MM.1S (cell line): ENCODE measurements around the gene CHP1.

Experiments
- CTCF ChIP-seq: fragments of 300-600 bp; sonication (generic); IDR thresholded peaks from 2 replicates; pipeline ENCODE4 v1.5.1; 2016; ENCODE audit warnings: antibody characterized with exemption, low read length, mixed read lengths
- EZH2phosphoT487 ChIP-seq: fragments of 300-600 bp; sonication (generic); IDR thresholded peaks from 2 replicates; pipeline ENCODE4 v1.6.1; 2018; ENCODE audit warnings: antibody characterized with exemption, low read length

- TF ChIP-seq CTCF (no peak), EZH2phosphoT487 (no peak)
Measured at GRCh38 chr15:41262571-41262970, 31.5 kb downstream of the CHP1 start.
